Stimulated activated CD4-positive, alpha-beta T cell treated with anti-CD3 and anti-CD28 coated beads, Interleukin-4, amount 100 ng/mL, for 48 hours (primary cell): ENCODE measurements around the gene MLN.
"Not testable (repeated sequence)": the region's sequence is repeated elsewhere in the genome, so short reads cannot be mapped to it uniquely, and the experiment has no call there.

Experiments
- DNase-seq, 2 donors: peaks; one replicate each; pipeline ENCODE4 v3.0.0-alpha.2; 2020; ENCODE audit warnings: low read depth in 2 of 2

The MLN gene

GRCh38 chr6:33834401-33835392 lies 30.9 kb upstream of the MLN start:
- no peak for DNase-seq

- DNase-seq: no peak
Observed at GRCh38 chr6:33833599-33833998, 29.8 kb upstream of the MLN start.

GRCh38 chr6:33832831-33833230 lies 29.0 kb upstream of the MLN start:
- not testable (repeated sequence) for DNase-seq

- not testable (repeated sequence) for DNase-seq
Observed at GRCh38 chr6:33831725-33832124, 27.9 kb upstream of the MLN start.

- no peak for DNase-seq
Observed at GRCh38 chr6:33830635-33831240, 26.9 kb upstream of the MLN start.

GRCh38 chr6:33828764-33829731 lies 25.2 kb upstream of the MLN start:
- DNase-seq: no peak

GRCh38 chr6:33828452-33828763 lies 24.6 kb upstream of the MLN start:
- DNase-seq: no peak

- DNase-seq: no peak
Observed at GRCh38 chr6:33827546-33828451, 24.0 kb upstream of the MLN start.

GRCh38 chr6:33826537-33826936 lies 22.7 kb upstream of the MLN start:
- no peak for DNase-seq

- DNase-seq: no peak
Observed at GRCh38 chr6:33824461-33825154, 20.8 kb upstream of the MLN start.

GRCh38 chr6:33823806-33824205 lies 20.0 kb upstream of the MLN start:
- DNase-seq: no peak

GRCh38 chr6:33822575-33823395 lies 19.0 kb upstream of the MLN start:
- DNase-seq: no peak

GRCh38 chr6:33820784-33821520 lies 17.1 kb upstream of the MLN start:
- DNase-seq: no peak

GRCh38 chr6:33820243-33820642 lies 16.4 kb upstream of the MLN start:
- no peak for DNase-seq

- no peak for DNase-seq
Observed at GRCh38 chr6:33819021-33819420, 15.2 kb upstream of the MLN start.

- no peak for DNase-seq
Observed at GRCh38 chr6:33818293-33818692, 14.5 kb upstream of the MLN start.

- no peak for DNase-seq
Observed at GRCh38 chr6:33817489-33817888, 13.7 kb upstream of the MLN start.

GRCh38 chr6:33816911-33817310 lies 13.1 kb upstream of the MLN start:
- DNase-seq: no peak

- DNase-seq: no peak
Observed at GRCh38 chr6:33815854-33816253, 12.1 kb upstream of the MLN start.
